GM23248 (cell line): Measurements from ENCODE around the gene HBA1. TPM values are rescaled to one million over a fixed set of nuclear protein-coding genes. Genes with fewer than 3 reads are reported as not detected.

Source experiments
- DNase-seq: peaks from one replicate; pipeline ENCODE4 v3.0.0-alpha.2; 2015
- H2AFZ ChIP-seq: fragments of 200-600 bp; sonication (generic); 2 replicates; pipeline ENCODE4 v1.6.1; 2016; ENCODE audit warnings: antibody characterized with exemption
- H3F3A ChIP-seq: fragments of 200-600 bp; sonication (generic); 2 replicates; pipeline ENCODE4 v1.6.1; 2016; ENCODE audit warnings: mild to moderate bottlenecking, antibody characterized with exemption, mixed run types; ENCODE audit not compliant: insufficient read depth
- H3K27ac ChIP-seq: fragments of 200-600 bp; sonication (generic); 2 replicates; pipeline ENCODE4 v1.5.1; 2016; ENCODE audit warnings: mild to moderate bottlenecking
- H3K27me3 ChIP-seq: fragments of 200-600 bp; sonication (generic); replicated peaks from 2 replicates; pipeline ENCODE4 v1.6.1; 2016; ENCODE audit warnings: mild to moderate bottlenecking; ENCODE audit not compliant: insufficient read depth
- H3K36me3 ChIP-seq: fragments of 200-600 bp; sonication (generic); 2 replicates; pipeline ENCODE4 v1.6.1; 2016; ENCODE audit warnings: low read depth, mild to moderate bottlenecking
- H3K4me1 ChIP-seq: fragments of 200-600 bp; sonication (generic); 2 replicates; pipeline ENCODE4 v1.6.1; 2016; ENCODE audit warnings: mild to moderate bottlenecking; ENCODE audit not compliant: insufficient read depth
- H3K4me2 ChIP-seq: fragments of 200-600 bp; sonication (generic); one replicate; pipeline ENCODE4 v1.6.1; 2016; ENCODE audit warnings: mild to moderate bottlenecking; ENCODE audit not compliant: unreplicated experiment
- H3K4me3 ChIP-seq: fragments of 200-600 bp; sonication (generic); 2 replicates; pipeline ENCODE4 v1.5.1; 2016; ENCODE audit warnings: mild to moderate bottlenecking
- H3K79me2 ChIP-seq: fragments of 200-600 bp; sonication (generic); 2 replicates; pipeline ENCODE4 v1.6.1; 2016; ENCODE audit warnings: mild to moderate bottlenecking; ENCODE audit not compliant: insufficient read depth
- H3K9ac ChIP-seq: fragments of 200-600 bp; sonication (generic); 2 replicates; pipeline ENCODE4 v1.6.1; 2016; ENCODE audit warnings: mild to moderate bottlenecking
- H3K9me2 ChIP-seq: fragments of 200-600 bp; sonication (generic); 2 replicates; pipeline ENCODE4 v1.6.1; 2016; ENCODE audit warnings: mixed run types, mild to moderate bottlenecking, moderate library complexity; ENCODE audit not compliant: insufficient read depth
- H3K9me3 ChIP-seq: fragments of 200-600 bp; sonication (generic); one replicate; pipeline ENCODE4 v1.6.1; 2017; ENCODE audit warnings: low read depth
- H4K20me1 ChIP-seq: fragments of 200-600 bp; sonication (generic); 2 replicates; pipeline ENCODE4 v1.6.0; 2016; ENCODE audit not compliant: insufficient read depth
- EZH2 ChIP-seq: fragments of 200-600 bp; sonication (generic); IDR thresholded peaks from 2 replicates; pipeline ENCODE4 v1.6.1; 2018; ENCODE audit warnings: antibody characterized with exemption, mild to moderate bottlenecking; ENCODE audit not compliant: insufficient read depth, poor library complexity, severe bottlenecking
- EZH2phosphoT487 ChIP-seq: fragments of 200-600 bp; sonication (generic); IDR thresholded peaks from 2 replicates; pipeline ENCODE4 v1.6.1; 2018; ENCODE audit warnings: antibody characterized with exemption, moderate library complexity, mild to moderate bottlenecking, low read depth; ENCODE audit not compliant: insufficient read depth
- WGBS, 2 experiments: methylation state at CpG; one replicate each; pipeline ENCODE4 v1.1.6; 2015 to 2017; ENCODE audit warnings: low lambda C conversion rate in 2 of 2, low coverage in 1 of 2; ENCODE audit errors: missing lambda C conversion rate in 2 of 2; 5-methylcytosine and 5-hydroxymethylcytosine counted together
- in situ Hi-C: fragments of 300-500 bp; cut with MboI; formaldehyde crosslinking; loops from 2 replicates; pipeline ENCODE4 v1.15.0; 2020
- polyA plus RNA-seq: library from polyadenylated mRNA; unstranded; fragments of >200 nt; fragmentation: Nextera tagmentation; extraction: Ambion mirVana; gene quantifications from 2 replicates; pipeline ENCODE4 v1.2.1, GENCODE V29; 2016
- total RNA-seq: library from RNA; depleted of rRNA; stranded (reverse); fragments of >200 nt; shearing (Covaris generic); gene quantifications from 2 replicates; pipeline ENCODE4 v1.2.3, GENCODE V29; 2014

The HBA1 gene
- total and polyA plus RNA-seq, 2 experiments from 2014 or later = not detected

DNA sequence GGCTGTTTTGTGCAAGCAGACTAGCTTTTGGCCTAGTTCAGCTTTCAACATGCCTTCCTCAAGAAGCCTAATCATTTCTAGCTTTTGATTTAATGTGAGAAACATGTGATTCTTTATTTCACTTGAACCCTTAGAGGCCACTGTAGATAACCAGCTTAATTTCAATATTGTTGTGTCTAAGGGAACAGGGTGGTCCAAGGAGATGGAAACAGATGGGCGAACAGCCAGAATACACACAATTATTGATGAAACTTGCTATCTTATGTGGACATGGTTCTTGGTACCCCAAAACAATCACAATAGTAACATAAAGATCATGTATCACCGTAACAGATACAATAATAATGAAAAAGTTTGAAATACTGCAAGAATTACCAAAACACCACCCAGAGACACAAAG lies 42.8 kb upstream of the HBA1 start:
- H3F3A ChIP-seq = no peaks in the 10 kb centered on the region
- 98 to 100% methylated on average over 2 of the region's 2 CpGs for WGBS, 2 experiments
- no peaks in the 10 kb centered on the region for H3K27me3 ChIP-seq
- no peaks in the 10 kb centered on the region for H3K9me3 ChIP-seq
- TF ChIP-seq EZH2 (no peak), EZH2phosphoT487 (no peak)
- no peak overlapping the region for H3K9ac ChIP-seq
- H3K4me2 ChIP-seq = no peak overlapping the region
- H3K9me2 ChIP-seq = no peaks in the 10 kb centered on the region
- no peaks in the 10 kb centered on the region for H3K36me3 ChIP-seq
- H3K27ac ChIP-seq = no peak overlapping the region
- H4K20me1 ChIP-seq = peaks cover 7% of the 10 kb centered on the region; the same call in 1 of the 2 replicates
- H3K79me2 ChIP-seq = peaks cover 89% of the 10 kb centered on the region
- H3K4me3 ChIP-seq = no peak overlapping the region
- DNase-seq = no peak
- in situ Hi-C loops = no loop called here
- H3K4me1 ChIP-seq = 0 out of 2 replicates have a peak, but pooled peaks cover 5% of the 10 kb centered on the region
- no peak overlapping the region for H2AFZ ChIP-seq

DNA sequence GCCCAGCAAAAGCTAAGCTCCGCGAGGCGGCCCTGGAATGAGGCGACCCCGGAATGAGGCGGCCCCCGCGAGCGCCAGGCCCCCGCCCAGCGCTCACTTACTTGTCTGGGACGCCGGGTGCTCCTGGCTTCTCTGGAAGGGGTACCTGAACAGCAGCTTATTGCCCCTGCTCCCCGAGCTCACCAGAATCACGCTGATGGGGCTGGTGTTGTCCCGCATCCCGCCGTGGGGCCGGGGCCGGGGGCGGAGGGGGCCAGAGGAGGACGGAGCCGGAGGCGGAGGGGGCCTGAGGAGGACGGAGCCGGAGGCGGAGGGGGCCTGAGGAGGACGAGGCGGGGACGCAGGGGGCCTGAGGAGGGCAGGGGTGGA lies 38.4 kb upstream of the HBA1 start:
- peaks cover 49% of the 10 kb centered on the region for H3K79me2 ChIP-seq
- no peaks in the 10 kb centered on the region for H3K9me2 ChIP-seq
- in situ Hi-C loops = no loop called here
- H3K4me2 ChIP-seq = peak overlapping the region; percentile 93
- peak overlapping the region; percentile 97 for H3K4me3 ChIP-seq
- H4K20me1 ChIP-seq = peaks cover 7% of the 10 kb centered on the region; the same call in 1 of the 2 replicates
- 0 out of 2 replicates have a peak, but pooled peaks cover 5% of the 10 kb centered on the region for H3K4me1 ChIP-seq
- H3K27ac ChIP-seq = peak overlapping the region; percentile 53
- WGBS, 2 experiments = 0 to 3% methylated on average over 13 to 28 of the region's 30 CpGs
- peak overlapping the region; percentile 95 for H3K9ac ChIP-seq
- DNase-seq = peak; percentile 51
- H2AFZ ChIP-seq = peak overlapping the region; percentile 94
- TF ChIP-seq EZH2 (no peak), EZH2phosphoT487 (no peak)
- no peaks in the 10 kb centered on the region for H3K9me3 ChIP-seq
- no peaks in the 10 kb centered on the region for H3K27me3 ChIP-seq
- no peaks in the 10 kb centered on the region for H3K36me3 ChIP-seq
- no peaks in the 10 kb centered on the region for H3F3A ChIP-seq

DNA sequence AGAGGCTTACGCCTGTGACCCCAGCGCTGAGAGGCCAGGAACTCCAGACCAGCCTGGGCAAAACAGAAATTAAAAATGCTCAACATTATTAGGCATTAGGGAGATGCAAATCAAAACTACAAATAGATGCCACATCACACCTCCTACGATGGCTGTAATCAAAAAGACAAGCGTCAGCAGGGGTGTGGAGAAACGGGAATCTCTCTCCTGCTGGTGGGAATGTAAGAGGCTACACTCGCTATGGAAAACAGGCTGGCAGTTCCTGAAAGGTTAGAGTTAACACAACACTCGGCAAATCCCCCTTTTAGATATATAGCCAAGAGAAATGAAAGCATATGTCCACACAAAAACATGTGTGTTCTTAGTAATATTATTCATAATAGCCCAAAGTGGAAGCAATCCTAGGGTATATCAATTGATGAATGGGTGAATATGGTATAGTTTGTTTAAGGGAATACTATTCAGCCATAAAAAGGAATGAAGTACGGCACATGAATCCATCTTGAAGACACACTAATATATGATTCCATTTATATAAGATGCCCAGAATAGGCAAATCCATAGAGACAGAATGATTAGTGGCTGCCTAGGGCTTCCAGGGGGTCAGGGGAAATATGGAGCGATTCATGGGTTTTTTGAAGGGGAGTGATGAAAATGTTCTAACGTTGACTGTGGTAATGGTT lies 36.2 kb upstream of the HBA1 start:
- Histone ChIP-seq H3K9me3 (no peaks in the 10 kb centered on the region), H3K4me1 (0 out of 2 replicates have a peak, but pooled peaks cover 5% of the 10 kb centered on the region), H3K9ac (no peak overlapping the region), H3K9me2 (no peaks in the 10 kb centered on the region), H3F3A (no peaks in the 10 kb centered on the region), H2AFZ (no peak overlapping the region), H4K20me1 (no peaks in the 10 kb centered on the region), H3K27ac (no peak overlapping the region), H3K4me3 (no peak overlapping the region), H3K27me3 (no peaks in the 10 kb centered on the region), H3K36me3 (no peaks in the 10 kb centered on the region), H3K4me2 (no peak overlapping the region), H3K79me2 (peaks cover 28% of the 10 kb centered on the region)
- in situ Hi-C loops = no loop called here
- DNase-seq = no peak
- 52 to 57% methylated on average over 10 of the region's 10 CpGs for WGBS, 2 experiments
- TF ChIP-seq EZH2phosphoT487 (no peak), EZH2 (no peak)

DNA sequence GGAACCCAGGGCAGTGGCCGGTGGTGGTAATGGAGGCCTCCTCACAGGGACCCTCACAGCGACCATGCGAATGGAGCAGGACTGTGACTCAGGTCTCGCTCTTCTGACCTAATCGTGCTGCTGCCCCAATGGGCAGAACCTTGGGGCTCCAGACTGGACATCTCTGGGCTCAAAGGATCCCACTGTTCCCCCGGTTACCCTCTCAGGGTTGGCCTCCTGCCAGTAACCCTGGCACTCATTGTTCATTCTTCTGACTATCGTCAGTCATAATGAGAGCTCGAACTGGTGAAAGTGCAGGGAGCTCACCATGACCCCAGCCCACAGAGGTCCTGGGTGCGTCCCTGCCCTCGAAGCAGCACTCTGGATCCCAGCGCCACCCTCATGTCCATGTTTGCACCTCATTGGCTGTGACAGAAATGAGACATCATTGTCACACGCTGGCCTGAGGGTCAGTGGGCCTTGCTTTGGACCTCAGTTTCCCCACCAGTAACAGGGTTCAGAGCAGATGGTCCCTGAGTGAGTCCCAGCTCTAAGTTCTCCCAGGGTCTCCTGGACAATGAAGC lies 34.0 kb upstream of the HBA1 start:
- Histone ChIP-seq H2AFZ (no peak overlapping the region), H3K4me3 (no peak overlapping the region), H3K36me3 (no peaks in the 10 kb centered on the region), H3K4me1 (0 out of 2 replicates have a peak, but pooled peaks cover under 1% of the 10 kb centered on the region), H3K79me2 (peaks cover 7% of the 10 kb centered on the region), H3K27me3 (no peaks in the 10 kb centered on the region), H3K9ac (no peak overlapping the region), H3K9me2 (no peaks in the 10 kb centered on the region), H3K9me3 (no peaks in the 10 kb centered on the region), H3K4me2 (no peak overlapping the region), H3K27ac (no peak overlapping the region), H3F3A (no peaks in the 10 kb centered on the region), H4K20me1 (no peaks in the 10 kb centered on the region)
- TF ChIP-seq EZH2 = no peak
- TF ChIP-seq EZH2phosphoT487 = no peak
- 83 to 88% methylated on average over 12 of the region's 12 CpGs for WGBS, 2 experiments
- DNase-seq = no peak
- in situ Hi-C loops = no loop called here
